Activated naive CD4-positive, alpha-beta T cell treated with anti-CD3 and anti-CD28 coated beads, Interleukin-2, amount 10 ng/mL, durations not matched to agents 7 days and 5 days (primary cell): ENCODE results near the gene CCDC9B.

ENCODE experiments used
- CTCF ChIA-PET: fragments of 350-600 bp; sonication (Branson Sonifier 250); formaldehyde crosslinking; loops from one replicate; lab custom pipeline; 2021; ENCODE audit warnings: antibody characterized with exemption; lab: Charles Lee
- DNase-seq: peaks from one replicate; pipeline ENCODE4 v3.0.0-alpha.2; 2020
- H3K27ac Mint-ChIP-seq: one replicate; pipeline ENCODE4 v1.8.0; 2021; ENCODE audit warnings: mild to moderate bottlenecking, moderate library complexity, mixed read lengths
- H3K27me3 Mint-ChIP-seq: one replicate; pipeline ENCODE4 v1.8.0; 2021; ENCODE audit warnings: mild to moderate bottlenecking, mixed read lengths
- H3K36me3 Mint-ChIP-seq: one replicate; pipeline ENCODE4 v1.8.0; 2021; ENCODE audit warnings: mixed read lengths
- H3K4me1 Mint-ChIP-seq: one replicate; pipeline ENCODE4 v1.8.0; 2021; ENCODE audit warnings: mixed read lengths
- H3K4me3 Mint-ChIP-seq: one replicate; pipeline ENCODE4 v1.8.0; 2021; ENCODE audit warnings: mild to moderate bottlenecking, moderate library complexity, mixed read lengths
- H3K9me3 Mint-ChIP-seq: one replicate; pipeline ENCODE4 v1.8.0; 2021; ENCODE audit warnings: mixed read lengths

The CCDC9B gene

DNA sequence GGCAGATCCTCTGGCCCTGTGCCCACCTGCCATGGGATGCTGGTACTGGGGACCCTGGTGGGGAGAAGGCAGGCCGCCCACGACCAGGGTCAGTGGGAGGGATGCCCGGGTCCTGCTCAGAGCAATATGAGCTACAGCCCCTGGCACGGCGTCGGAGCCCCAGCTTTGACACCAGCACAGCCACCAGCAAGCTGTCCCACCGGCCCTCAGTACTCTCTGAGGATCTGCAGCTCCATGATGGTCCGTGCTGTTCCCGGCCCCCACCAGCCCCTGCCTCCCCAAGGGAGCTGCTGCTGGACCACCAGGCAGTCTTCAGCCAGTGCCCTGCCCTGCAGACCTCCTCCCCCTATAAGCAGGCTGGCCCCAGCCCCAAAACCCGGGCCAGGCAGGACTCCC lies 28.7 kb upstream of the CCDC9B start:
- Mint-ChIP-seq H3K36me3 (no peaks in the 10 kb centered on the region), H3K4me3 (peak overlapping the region; percentile 24), H3K27me3 (peaks cover 59% of the 10 kb centered on the region), H3K27ac (no peak overlapping the region), H3K4me1 (peaks cover 22% of the 10 kb centered on the region), H3K9me3 (no peaks in the 10 kb centered on the region)
- no peak for DNase-seq
- CTCF ChIA-PET, result interaction anchor here (0.5 to 3.3 kb wide), 7 partner anchors 13 to 161 kb away, joined by 3 to 34 read pairs (median 3); partner anchors contain the start of gene KNSTRN

DNA sequence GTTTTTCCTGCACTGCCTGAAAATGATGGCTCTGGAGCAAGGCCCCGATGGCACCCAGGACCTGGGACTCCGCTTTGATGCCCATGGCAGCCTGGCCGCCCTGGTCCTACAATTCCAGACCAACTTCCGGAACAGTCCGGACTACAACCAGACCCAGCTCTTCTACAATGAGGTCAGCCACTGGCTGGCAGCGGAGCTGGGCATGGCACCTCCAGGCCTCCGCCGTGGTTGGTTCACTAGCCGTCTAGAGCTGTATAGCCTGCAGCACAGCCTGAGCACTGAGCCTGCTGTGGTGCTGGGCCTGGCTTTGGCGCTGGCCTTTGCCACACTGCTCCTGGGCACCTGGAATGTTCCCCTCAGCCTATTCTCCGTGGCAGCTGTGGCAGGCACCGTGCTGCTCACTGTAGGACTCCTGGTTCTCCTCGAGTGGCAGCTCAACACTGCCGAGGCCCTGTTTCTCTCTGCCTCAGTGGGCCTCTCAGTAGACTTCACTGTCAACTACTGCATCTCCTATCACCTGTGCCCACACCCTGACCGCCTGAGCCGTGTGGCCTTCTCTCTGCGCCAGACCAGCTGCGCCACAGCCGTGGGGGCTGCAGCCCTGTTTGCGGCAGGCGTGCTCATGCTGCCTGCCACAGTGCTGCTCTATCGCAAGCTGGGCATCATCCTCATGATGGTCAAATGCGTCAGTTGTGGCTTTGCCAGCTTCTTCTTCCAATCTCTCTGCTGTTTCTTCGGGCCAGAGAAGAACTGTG lies 28.2 kb upstream of the CCDC9B start:
- H3K27me3 Mint-ChIP-seq, result peaks cover 57% of the 10 kb centered on the region
- CTCF ChIA-PET, result interaction anchor here (0.6 to 3.3 kb wide), 16 partner anchors 9 to 119 kb away, joined by 3 to 34 read pairs (median 3); partner anchors contain the start of genes DISP2, IVD and KNSTRN

DNA sequence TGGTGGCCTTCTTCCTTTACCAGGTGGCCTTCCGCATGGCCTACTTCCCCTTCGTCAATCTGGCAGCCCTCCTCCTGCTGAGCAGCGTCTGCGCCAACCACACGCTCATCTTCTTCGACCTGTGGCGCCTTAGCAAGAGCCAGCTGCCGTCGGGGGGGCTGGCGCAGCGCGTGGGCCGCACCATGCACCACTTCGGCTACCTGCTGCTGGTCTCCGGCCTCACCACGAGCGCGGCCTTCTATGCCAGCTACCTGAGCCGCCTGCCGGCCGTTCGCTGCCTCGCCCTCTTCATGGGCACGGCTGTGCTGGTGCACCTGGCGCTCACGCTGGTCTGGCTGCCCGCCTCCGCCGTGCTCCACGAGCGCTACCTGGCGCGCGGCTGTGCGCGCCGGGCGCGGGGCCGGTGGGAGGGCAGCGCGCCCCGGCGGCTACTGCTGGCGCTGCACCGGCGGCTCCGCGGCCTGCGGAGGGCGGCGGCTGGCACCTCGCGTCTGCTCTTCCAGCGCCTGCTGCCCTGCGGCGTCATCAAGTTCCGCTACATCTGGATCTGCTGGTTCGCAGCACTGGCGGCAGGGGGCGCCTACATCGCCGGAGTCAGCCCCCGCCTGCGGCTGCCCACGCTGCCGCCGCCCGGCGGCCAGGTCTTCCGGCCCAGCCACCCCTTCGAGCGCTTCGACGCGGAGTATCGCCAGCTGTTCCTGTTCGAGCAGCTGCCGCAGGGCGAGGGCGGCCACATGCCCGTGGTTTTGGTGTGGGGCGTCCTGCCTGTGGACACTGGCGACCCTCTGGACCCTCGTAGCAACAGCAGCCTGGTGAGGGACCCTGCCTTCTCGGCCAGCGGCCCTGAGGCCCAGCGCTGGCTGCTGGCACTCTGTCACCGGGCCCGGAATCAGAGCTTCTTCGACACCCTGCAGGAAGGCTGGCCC lies 27.2 kb upstream of the CCDC9B start:
- Mint-ChIP-seq H3K4me1 (peaks cover 22% of the 10 kb centered on the region), H3K27ac (peak overlapping the region; percentile 39), H3K36me3 (no peaks in the 10 kb centered on the region), H3K9me3 (no peaks in the 10 kb centered on the region), H3K27me3 (peaks cover 60% of the 10 kb centered on the region), H3K4me3 (peak overlapping the region; percentile 74)
- CTCF ChIA-PET, result interaction anchor here (0.7 to 3.3 kb wide), 15 partner anchors 10 to 150 kb away, joined by 3 to 34 read pairs (median 4); partner anchors contain the start of genes DISP2, IVD and KNSTRN
- DNase-seq, result peak; percentile 92

More for the DNA sequence above, 28.2 kb upstream of the CCDC9B start:
- DNase-seq, result no peak
- no peaks in the 10 kb centered on the region for H3K36me3 Mint-ChIP-seq
- H3K9me3 Mint-ChIP-seq, result no peaks in the 10 kb centered on the region
- peak overlapping the region; percentile 24 for H3K4me3 Mint-ChIP-seq
- H3K27ac Mint-ChIP-seq, result no peak overlapping the region
- peaks cover 22% of the 10 kb centered on the region for H3K4me1 Mint-ChIP-seq

DNA sequence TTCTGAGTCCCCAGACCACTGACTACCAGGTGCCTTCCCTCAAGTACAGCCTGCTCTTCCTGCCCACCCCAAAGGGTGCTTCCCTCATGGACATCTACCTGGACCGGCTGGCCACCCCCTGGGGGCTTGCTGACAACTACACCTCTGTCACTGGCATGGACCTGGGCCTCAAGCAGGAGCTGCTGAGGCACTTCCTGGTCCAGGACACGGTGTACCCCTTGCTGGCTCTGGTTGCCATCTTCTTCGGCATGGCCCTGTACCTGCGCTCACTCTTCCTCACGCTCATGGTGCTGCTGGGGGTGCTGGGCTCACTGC lies 26.6 kb upstream of the CCDC9B start:
- DNase-seq, result no peak
- Mint-ChIP-seq H3K9me3 (no peaks in the 10 kb centered on the region), H3K4me3 (peak overlapping the region; percentile 74), H3K27ac (peak overlapping the region; percentile 39), H3K27me3 (peaks cover 56% of the 10 kb centered on the region), H3K36me3 (no peaks in the 10 kb centered on the region), H3K4me1 (peaks cover 22% of the 10 kb centered on the region)
- CTCF ChIA-PET, result interaction anchor here (0.7 to 3.3 kb wide), 8 partner anchors 11 to 149 kb away, joined by 3 to 34 read pairs (median 4); partner anchors contain the start of genes DISP2 and KNSTRN

DNA sequence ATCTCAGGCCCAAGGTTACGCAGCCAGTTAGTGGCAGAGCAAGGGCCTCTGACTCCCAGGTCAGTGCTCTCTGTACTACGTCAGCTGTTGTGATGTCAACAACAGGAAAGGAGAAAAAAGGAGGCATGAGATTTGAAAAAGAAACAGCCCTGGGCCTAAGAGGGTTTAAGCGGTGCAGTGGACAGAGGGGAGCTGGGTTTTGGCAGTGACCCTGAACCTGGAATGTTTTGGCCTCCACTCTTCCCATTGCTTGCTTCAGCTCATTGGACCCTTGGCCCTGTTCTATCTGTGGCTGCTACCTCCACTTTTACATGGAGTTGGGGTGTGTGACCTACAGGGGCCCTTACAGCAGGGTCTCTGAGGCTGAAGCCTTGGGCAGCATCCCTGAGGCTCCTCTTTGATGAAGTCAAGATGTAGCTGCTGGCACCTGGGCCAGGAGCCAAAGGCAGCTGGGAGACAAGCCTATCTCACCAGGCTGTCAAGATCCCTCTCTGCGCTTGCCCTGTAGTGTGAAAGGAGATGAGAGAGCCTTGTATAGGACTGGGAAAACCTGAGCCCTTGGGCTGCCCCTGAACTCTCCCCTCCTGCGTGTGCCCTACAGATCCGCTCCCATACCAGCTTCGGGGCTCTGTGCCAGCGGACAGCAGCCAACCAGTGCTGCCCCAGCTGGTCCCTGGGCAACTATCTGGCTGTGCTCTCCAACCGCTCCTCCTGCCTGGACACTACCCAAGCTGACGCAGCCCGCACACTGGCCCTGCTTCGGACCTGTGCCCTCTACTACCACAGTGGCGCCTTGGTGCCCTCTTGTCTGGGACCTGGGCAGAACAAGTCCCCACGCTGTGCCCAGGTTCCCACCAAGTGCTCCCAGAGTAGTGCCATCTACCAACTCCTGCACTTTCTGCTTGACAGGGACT lies 26.0 kb upstream of the CCDC9B start:
- peaks cover 55% of the 10 kb centered on the region for H3K27me3 Mint-ChIP-seq
- H3K4me3 Mint-ChIP-seq, result peak overlapping the region; percentile 74
- peaks cover 22% of the 10 kb centered on the region for H3K4me1 Mint-ChIP-seq
- CTCF ChIA-PET, result interaction anchor here (0.6 to 4.0 kb wide), 9 partner anchors 10 to 148 kb away, joined by 3 to 34 read pairs (median 4); partner anchors contain the start of genes DISP2 and KNSTRN
- H3K36me3 Mint-ChIP-seq, result no peaks in the 10 kb centered on the region
- H3K9me3 Mint-ChIP-seq, result no peaks in the 10 kb centered on the region
- DNase-seq, result no peak
- peak overlapping the region; percentile 39 for H3K27ac Mint-ChIP-seq

DNA sequence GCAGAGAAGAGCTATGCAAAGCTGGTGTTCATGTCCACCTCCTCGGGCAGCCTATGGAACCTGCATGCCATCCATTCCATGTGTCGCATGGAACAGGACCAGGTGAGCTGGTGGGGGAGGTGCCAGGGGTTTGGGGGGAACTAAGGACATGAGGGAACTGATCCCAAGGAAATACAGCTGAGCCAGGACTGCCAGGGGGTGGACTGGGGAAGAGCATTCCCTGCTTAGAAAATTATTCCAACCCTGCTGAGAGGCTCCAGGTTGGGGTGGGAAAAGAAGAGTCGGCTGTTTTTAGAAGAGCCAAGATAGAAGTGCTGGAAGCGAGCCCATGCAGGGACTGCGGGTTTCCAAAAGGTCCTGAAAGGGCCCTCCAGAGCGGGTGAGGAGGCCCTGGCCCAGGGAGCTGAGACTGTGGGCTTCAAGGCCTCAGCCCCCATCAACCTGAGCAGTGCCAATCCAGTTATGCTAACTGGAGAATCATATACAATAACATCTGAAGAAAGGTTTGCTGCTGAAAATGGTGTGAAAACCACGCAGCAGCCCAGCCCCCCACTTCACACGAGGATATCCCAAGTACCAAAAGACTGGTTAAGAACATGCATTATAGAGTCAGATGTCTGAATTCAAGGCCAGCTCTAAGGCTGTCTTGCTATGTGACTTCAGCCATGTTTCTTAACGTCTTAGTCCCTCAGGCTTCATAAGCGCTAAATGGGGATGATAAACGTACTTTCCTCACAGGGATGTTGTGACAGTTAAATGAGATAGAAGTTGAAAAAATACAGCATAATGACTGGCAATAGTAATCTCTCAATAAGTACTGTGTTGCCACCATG lies 25.1 kb upstream of the CCDC9B start:
- CTCF ChIA-PET, result interaction anchor here (0.7 to 4.0 kb wide), 6 partner anchors 9 to 372 kb away, joined by 3 to 21 read pairs (median 4); partner anchors contain the start of genes DISP2 and KNSTRN
- Mint-ChIP-seq H3K4me3 (no peak overlapping the region), H3K27me3 (peaks cover 51% of the 10 kb centered on the region), H3K36me3 (no peaks in the 10 kb centered on the region), H3K4me1 (peaks cover 22% of the 10 kb centered on the region), H3K9me3 (no peaks in the 10 kb centered on the region), H3K27ac (no peak overlapping the region)
- no peak for DNase-seq

DNA sequence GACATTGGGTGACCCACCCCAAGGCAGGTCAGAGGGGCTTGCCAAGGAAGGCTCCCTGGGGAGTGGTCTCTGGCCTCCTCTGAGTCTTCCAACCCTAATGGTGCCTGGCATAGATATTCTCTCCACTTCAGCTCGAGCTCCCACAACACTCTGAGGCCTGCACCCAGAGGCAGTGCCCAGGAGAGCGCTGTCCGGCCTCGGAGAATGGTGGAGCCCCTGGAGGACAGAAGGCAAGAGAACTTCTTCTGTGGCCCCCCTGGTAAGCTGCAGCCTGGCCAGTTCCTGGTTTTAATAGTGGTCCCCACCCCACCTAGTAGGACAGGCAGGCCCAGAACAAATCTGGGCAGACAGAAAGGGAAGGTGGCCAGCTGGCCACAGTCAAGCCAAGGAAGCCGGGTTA lies 24.3 kb upstream of the CCDC9B start:
- no peak for DNase-seq
- Mint-ChIP-seq H3K27me3 (peaks cover 45% of the 10 kb centered on the region), H3K9me3 (no peaks in the 10 kb centered on the region), H3K36me3 (no peaks in the 10 kb centered on the region), H3K4me1 (peaks cover 22% of the 10 kb centered on the region), H3K4me3 (no peak overlapping the region), H3K27ac (no peak overlapping the region)
- CTCF ChIA-PET, result interaction anchor here (0.9 to 4.0 kb wide), 3 partner anchors 21 to 57 kb away, joined by 3 to 21 read pairs (median 3); no protein-coding TSS in a partner anchor

DNA sequence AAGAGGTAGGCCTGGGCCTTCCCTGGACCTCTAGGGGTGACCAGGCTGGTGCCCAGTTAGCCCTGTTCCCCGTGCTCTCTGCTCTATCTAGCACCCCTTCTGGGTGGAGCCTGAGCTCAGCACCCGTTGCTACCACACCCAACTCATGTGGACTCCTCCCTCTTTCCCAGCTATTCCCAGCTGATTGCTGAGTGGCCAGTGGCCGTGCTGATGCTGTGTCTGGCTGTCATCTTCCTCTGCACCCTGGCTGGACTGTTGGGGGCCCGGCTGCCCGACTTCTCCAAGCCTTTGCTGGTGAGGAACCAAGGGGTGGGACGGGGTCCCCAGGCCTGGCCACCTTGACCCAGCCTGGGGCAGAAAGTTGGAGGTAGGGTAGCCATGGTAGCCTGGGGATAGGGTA lies 23.5 kb upstream of the CCDC9B start:
- CTCF ChIA-PET, result interaction anchor here (4.0 kb wide), 1 partner anchor 20 kb away, joined by 21 read pairs; no protein-coding TSS in a partner anchor
- Mint-ChIP-seq H3K4me1 (peaks cover 20% of the 10 kb centered on the region), H3K9me3 (no peaks in the 10 kb centered on the region), H3K4me3 (no peak overlapping the region), H3K36me3 (no peaks in the 10 kb centered on the region), H3K27me3 (peaks cover 44% of the 10 kb centered on the region), H3K27ac (no peak overlapping the region)
- DNase-seq, result no peak

DNA sequence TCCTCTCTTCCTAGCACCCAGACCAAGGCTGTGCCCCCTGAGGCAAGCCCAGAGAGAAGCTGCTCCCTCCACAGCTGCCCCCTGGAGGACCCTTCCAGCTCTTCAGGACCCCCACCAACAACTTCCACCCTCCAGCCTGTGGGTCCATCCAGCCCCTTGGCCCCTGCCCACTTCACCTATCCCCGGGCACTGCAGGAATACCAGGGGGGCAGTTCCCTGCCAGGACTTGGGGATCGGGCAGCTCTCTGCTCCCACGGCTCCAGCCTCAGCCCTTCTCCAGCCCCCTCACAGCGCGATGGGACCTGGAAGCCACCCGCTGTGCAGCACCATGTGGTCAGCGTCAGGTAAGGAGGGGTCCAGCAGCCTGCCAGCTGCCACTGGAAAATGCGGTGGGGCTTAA lies 22.9 kb upstream of the CCDC9B start:
- peaks cover 22% of the 10 kb centered on the region for H3K4me1 Mint-ChIP-seq
- no peak overlapping the region for H3K4me3 Mint-ChIP-seq
- H3K27ac Mint-ChIP-seq, result no peak overlapping the region
- H3K36me3 Mint-ChIP-seq, result no peaks in the 10 kb centered on the region
- DNase-seq, result no peak
- H3K27me3 Mint-ChIP-seq, result peaks cover 44% of the 10 kb centered on the region
- H3K9me3 Mint-ChIP-seq, result no peaks in the 10 kb centered on the region
- CTCF ChIA-PET, result interaction anchor here (1.1 to 4.0 kb wide), 2 partner anchors 19 to 40 kb away, joined by 3 to 21 read pairs; partner anchors contain the start of gene INAFM2

DNA sequence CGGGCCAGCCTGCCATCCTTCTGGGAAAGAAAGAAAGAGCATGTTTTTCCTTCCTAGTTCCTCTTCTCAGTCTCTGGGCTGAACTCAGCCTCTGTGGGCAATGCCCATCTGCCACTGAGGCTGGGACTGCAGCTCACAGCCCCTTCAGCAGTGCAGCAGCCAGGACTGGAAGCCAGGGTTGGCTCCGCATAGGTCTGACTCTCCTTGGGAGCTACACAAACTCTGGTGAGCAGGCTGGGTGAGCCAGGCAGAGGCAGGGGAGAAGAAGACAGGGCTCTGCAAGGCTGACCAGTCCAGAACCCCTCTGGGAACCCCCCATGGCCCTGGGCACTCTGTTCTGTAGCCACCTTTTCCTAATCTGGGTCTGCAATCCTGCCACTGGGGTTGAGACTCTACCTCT lies 20.9 kb upstream of the CCDC9B start:
- H3K9me3 Mint-ChIP-seq, result no peaks in the 10 kb centered on the region
- DNase-seq, result no peak
- H3K4me1 Mint-ChIP-seq, result peaks cover 16% of the 10 kb centered on the region
- no peaks in the 10 kb centered on the region for H3K36me3 Mint-ChIP-seq
- peaks cover 41% of the 10 kb centered on the region for H3K27me3 Mint-ChIP-seq
- H3K27ac Mint-ChIP-seq, result no peak overlapping the region
- CTCF ChIA-PET, result no interaction called here
- H3K4me3 Mint-ChIP-seq, result no peak overlapping the region

DNA sequence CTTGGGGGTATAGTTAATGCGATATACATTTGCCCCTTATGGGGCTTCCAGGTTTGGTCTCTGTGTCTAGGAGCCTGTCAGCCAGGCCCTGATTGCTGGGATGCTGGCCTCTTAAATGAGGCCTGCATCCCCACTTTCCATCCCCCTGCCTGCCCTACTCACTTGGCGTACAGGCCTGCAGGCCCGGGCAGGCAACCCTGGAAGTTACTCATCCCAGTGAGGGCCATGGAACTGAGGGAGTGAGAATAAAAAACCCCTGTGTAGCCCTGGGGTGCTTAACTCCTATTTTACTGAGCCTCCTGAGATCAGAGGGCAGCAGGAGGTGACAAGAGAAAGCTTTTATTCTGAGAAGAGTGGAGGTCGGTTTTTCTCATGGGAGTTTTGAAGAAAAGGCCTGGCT lies 19.3 kb upstream of the CCDC9B start:
- H3K36me3 Mint-ChIP-seq, result no peaks in the 10 kb centered on the region
- CTCF ChIA-PET, result no interaction called here

DNA sequence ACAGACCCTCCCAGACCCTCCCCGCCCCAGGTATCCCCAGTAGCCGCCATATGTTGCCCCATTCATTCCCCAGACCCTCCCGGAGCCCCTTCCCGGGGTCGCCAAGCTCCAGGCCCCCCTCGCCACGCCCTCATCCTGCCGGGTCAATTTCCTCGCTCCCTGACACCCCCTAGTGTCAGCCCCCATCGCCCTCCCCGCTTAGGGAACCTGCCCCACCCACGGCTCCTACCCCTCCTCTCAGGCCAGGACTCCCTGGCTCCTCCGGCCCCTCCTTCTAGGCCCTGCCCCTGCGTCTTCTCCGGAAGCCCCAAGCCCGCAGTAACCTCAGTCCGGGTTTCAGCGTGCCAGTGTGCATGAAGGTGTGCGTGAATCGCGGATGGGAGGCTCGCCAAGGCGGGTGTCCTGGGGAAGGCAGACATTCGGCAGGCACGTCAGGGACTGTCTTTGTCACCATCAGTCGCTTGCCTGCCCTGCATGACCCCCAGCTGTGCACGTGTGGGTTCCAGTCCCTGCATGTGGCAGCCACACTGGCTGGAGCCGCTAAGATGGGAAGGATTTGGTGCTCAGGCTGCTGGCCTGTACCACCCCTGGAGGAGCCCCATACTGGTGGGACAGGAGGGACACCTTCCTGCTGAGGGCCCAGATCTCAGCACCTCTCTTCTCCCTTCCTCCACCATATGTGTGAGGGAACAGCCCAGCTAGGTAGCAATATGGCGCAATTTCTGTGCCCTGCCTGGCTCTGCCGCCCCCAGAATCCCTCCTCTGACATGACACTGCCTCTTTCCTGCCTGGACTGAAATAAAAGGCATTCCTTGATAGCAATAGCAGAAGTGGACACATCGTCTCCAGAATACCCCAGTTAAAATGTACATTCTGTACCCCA lies 18.0 kb upstream of the CCDC9B start:
- Mint-ChIP-seq H3K27me3 (peaks cover 56% of the 10 kb centered on the region), H3K9me3 (no peaks in the 10 kb centered on the region), H3K27ac (no peak overlapping the region), H3K4me3 (peak overlapping the region; percentile 71), H3K4me1 (peaks cover 10% of the 10 kb centered on the region), H3K36me3 (no peaks in the 10 kb centered on the region)
- CTCF ChIA-PET, result interaction anchor here (1.1 to 1.3 kb wide), 2 partner anchors 12 to 21 kb away, joined by 4 read pairs; no protein-coding TSS in a partner anchor
- DNase-seq, result peak; percentile 56

More for the DNA sequence above, 19.3 kb upstream of the CCDC9B start:
- no peak for DNase-seq
- Mint-ChIP-seq H3K27ac (no peak overlapping the region), H3K9me3 (no peaks in the 10 kb centered on the region), H3K27me3 (peaks cover 44% of the 10 kb centered on the region), H3K4me3 (no peak overlapping the region), H3K4me1 (peaks cover 10% of the 10 kb centered on the region)
